Esophagus muscularis mucosa (tissue), 4 donors: ENCODE results near the gene MAGI2. TPM values are rescaled to one million over a fixed set of nuclear protein-coding genes. Genes with fewer than 3 reads are reported as not detected.
"Not testable (repeated sequence)": the region's sequence is repeated elsewhere in the genome, so short reads cannot be mapped to it uniquely, and the experiment has no call there.

Experiments used
- DNase-seq: peaks from one replicate; pipeline ENCODE4 v3.0.0-alpha.2; 2017; ENCODE audit errors: extremely low spot score
- H3K27ac ChIP-seq, 4 donors: fragments of 200-600 bp; sonication (generic); replicated peaks in 1 of 4; 1 replicate in 3 of 4; 2 replicates in 1 of 4; pipeline ENCODE4 v1.5.1; 2016 to 2019; ENCODE audit warnings: mild to moderate bottlenecking in 1 of 4
- H3K27me3 ChIP-seq, 4 donors: fragments of 200-600 bp; sonication (generic); one replicate each; pipeline versions ENCODE4 v1.5.1 to v1.6.0; 2016 to 2019
- H3K36me3 ChIP-seq, 4 donors: fragments of 200-600 bp; sonication (generic); one replicate each; pipeline ENCODE4 v1.5.1; 2016 to 2019
- H3K4me1 ChIP-seq, 4 donors: fragments of 200-600 bp; sonication (generic); one replicate each; pipeline ENCODE4 v1.5.1; 2016 to 2019
- H3K4me3 ChIP-seq, 4 donors: fragments of 200-600 bp; sonication (generic); 1 replicate in 2 of 4; 2 replicates in 2 of 4; pipeline ENCODE4 v1.5.1; 2016 to 2019; ENCODE audit warnings: mild to moderate bottlenecking in 4 of 4, moderate library complexity in 1 of 4
- H3K9me3 ChIP-seq, 4 donors: fragments of 200-600 bp; sonication (generic); 1 replicate in 3 of 4; 2 replicates in 1 of 4; pipeline ENCODE4 v1.5.1; 2016 to 2019
- EP300 ChIP-seq: sonication (generic); formaldehyde crosslinking; IDR thresholded peaks from one replicate; pipeline ENCODE4 v1.6.1; 2017; ENCODE audit warnings: antibody characterized with exemption
- POLR2A ChIP-seq: fragments of 450-650 bp; IDR thresholded peaks from one replicate; pipeline ENCODE4 v1.6.1; 2017; ENCODE audit warnings: antibody characterized with exemption, moderate library complexity, mild to moderate bottlenecking, low read depth
- POLR2AphosphoS5 ChIP-seq, 2 donors: sonication (generic); formaldehyde crosslinking; IDR thresholded peaks; one replicate each; pipeline ENCODE4 v1.6.1; 2017; ENCODE audit warnings: antibody characterized with exemption in 2 of 2
- WGBS: methylation state at CpG from one replicate; pipeline ENCODE4 v1.1.5; 2018; 5-methylcytosine and 5-hydroxymethylcytosine counted together
- intact Hi-C: fragments of 100-400 bp; cut with DNase I; formaldehyde crosslinking; loops from one replicate; pipeline ENCODE4 v1.15.1; 2023
- total RNA-seq, 4 donors: library from RNA; depleted of rRNA; stranded (reverse); fragments of >200 nt; gene quantifications; one replicate each; pipeline versions ENCODE4 v1.1.0 to v1.2.1, GENCODE V29; 2016
- TF ChIP-seq, protein P1 (sequence below), 3 experiments: fragments of 200-600 bp in 2 of 3; fragments of 450-650 bp in 1 of 3; sonication (generic) in 2 of 3; IDR thresholded peaks; one replicate each; pipeline ENCODE4 v1.5.1; 2017 to 2019; ENCODE audit warnings: antibody characterized with exemption in 3 of 3, mild to moderate bottlenecking in 2 of 3, moderate library complexity in 1 of 3

Gene MAGI2
- total RNA-seq, 4 donors from 2014 or later, result 14.4 to 22.3 (median 21.2) TPM

DNA sequence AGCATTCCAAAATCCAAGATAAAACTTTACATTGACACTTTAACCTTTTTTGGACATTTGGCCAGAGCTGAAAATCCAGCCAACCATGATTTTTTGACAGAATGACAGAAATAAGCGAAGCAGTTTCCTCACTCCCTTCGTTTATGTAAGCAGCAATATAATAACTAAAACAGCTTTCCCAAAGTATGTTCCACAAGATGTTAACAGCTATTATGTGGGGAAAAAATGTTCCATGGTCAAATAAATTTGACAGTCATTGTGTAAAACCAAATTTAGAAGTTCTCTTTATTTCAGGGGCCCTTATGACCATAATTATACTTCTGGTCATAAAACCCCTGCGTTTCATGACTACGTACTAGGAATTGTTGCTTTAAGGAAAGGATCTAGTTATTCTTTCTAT lies 416.5 kb downstream of the MAGI2 start:
- 59% methylated on average over 4 of the region's 4 CpGs for WGBS
- H3K36me3 ChIP-seq, result no peaks in the 10 kb centered on the region

DNA sequence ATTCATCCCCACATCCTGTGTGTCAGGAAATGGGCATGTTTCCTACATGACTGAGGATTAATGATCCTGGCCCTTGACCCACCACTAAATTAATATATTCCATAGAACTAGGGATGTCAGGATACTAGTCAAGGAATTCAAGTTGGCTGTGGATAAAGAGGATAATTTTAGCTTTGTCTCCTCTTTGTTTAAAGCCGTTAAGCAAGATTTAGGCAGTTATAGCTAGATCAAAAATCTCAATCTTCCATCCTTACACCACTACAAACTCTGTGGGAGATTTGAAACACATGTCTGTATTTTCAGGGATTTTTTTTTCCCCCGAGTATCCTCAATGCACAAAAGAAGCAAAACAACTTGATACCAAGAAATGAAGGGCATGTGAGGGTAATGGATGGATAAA lies 417.1 kb downstream of the MAGI2 start:
- no peaks in the 10 kb centered on the region for H3K36me3 ChIP-seq
- 41% methylated on average over 2 of the region's 2 CpGs for WGBS
- H3K9me3 ChIP-seq, result no peaks in the 10 kb centered on the region
- intact Hi-C loops, result no loop called here
- DNase-seq, result no peak
- TF ChIP-seq, protein P1, sequence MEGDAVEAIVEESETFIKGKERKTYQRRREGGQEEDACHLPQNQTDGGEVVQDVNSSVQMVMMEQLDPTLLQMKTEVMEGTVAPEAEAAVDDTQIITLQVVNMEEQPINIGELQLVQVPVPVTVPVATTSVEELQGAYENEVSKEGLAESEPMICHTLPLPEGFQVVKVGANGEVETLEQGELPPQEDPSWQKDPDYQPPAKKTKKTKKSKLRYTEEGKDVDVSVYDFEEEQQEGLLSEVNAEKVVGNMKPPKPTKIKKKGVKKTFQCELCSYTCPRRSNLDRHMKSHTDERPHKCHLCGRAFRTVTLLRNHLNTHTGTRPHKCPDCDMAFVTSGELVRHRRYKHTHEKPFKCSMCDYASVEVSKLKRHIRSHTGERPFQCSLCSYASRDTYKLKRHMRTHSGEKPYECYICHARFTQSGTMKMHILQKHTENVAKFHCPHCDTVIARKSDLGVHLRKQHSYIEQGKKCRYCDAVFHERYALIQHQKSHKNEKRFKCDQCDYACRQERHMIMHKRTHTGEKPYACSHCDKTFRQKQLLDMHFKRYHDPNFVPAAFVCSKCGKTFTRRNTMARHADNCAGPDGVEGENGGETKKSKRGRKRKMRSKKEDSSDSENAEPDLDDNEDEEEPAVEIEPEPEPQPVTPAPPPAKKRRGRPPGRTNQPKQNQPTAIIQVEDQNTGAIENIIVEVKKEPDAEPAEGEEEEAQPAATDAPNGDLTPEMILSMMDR (IDR thresholded peaks at IDR 0.05), result no peak
- no peak for TF ChIP-seq POLR2A
- H3K4me3 ChIP-seq, result no peak overlapping the region
- no peaks in the 10 kb centered on the region for H3K27me3 ChIP-seq
- H3K27ac ChIP-seq, result no peak overlapping the region
- peaks cover 0 to 18% (median 12%) of the 10 kb centered on the region in 4 donors for H3K4me1 ChIP-seq

More for the DNA sequence above, 416.5 kb downstream of the MAGI2 start:
- no peak overlapping the region for H3K4me3 ChIP-seq
- no peaks in the 10 kb centered on the region for H3K27me3 ChIP-seq
- DNase-seq, result no peak
- H3K27ac ChIP-seq, result no peak overlapping the region
- no peaks in the 10 kb centered on the region for H3K9me3 ChIP-seq
- intact Hi-C loops, result no loop called here
- TF ChIP-seq, protein P1 (IDR thresholded peaks at IDR 0.05), result no peak
- TF ChIP-seq POLR2AphosphoS5 (IDR thresholded peaks at IDR 0.05) (no peak), EP300 (no peak)
- peaks cover 0 to 18% (median 12%) of the 10 kb centered on the region in 4 donors for H3K4me1 ChIP-seq

DNA sequence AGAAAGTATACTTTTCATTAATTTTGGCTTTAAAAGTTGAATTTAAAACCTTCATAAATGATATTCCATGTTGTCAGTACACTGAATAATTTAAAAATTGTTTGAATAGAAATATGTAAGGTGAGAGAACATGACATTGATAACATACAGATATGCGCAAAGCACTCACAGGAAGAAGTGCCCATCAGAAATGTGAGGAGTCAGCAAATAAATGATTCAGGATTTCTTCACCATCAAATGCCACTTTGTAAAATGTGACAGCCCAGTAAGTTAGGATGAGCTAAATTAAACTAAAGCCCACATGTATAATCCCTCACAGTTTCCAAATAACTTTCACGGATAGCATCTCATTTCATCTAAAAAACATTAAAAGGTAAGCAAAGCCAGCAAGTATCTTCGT lies 417.6 kb downstream of the MAGI2 start:
- peaks cover 0 to 18% (median 12%) of the 10 kb centered on the region in 4 donors for H3K4me1 ChIP-seq
- no peaks in the 10 kb centered on the region for H3K27me3 ChIP-seq
- 73% methylated on average over 3 of the region's 3 CpGs for WGBS
- H3K9me3 ChIP-seq, result no peaks in the 10 kb centered on the region
- DNase-seq, result no peak
- H3K36me3 ChIP-seq, result no peaks in the 10 kb centered on the region
- H3K27ac ChIP-seq, result no peak overlapping the region
- TF ChIP-seq POLR2AphosphoS5 (IDR thresholded peaks at IDR 0.05) (no peak), POLR2A (no peak), EP300 (no peak)
- TF ChIP-seq, protein P1 (IDR thresholded peaks at IDR 0.05), result no peak
- no peak overlapping the region for H3K4me3 ChIP-seq
- intact Hi-C loops, result no loop called here

DNA sequence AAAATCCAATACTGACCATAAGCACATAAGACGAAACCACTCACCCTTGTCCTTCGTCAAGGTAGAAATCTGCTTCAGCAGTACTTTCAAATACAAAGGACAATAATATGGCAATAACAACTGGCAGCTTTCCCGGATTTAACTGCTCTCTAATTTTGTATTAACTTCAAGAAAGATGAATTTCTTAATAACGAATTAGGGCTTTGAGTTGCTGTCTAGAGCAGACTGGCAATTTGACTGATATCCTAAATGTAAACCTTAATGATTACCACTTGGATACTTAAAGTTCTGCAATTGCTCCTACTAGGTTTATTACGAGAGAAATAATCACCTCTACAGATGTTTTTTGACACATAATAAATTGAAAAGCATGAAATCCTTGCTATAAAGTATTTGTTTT lies 418.7 kb downstream of the MAGI2 start:
- WGBS, result 65% methylated on average over 5 of the region's 5 CpGs
- DNase-seq, result no peak
- H3K9me3 ChIP-seq, result no peaks in the 10 kb centered on the region
- H3K27me3 ChIP-seq, result no peaks in the 10 kb centered on the region
- peaks cover 0 to 18% (median 12%) of the 10 kb centered on the region in 4 donors for H3K4me1 ChIP-seq
- H3K36me3 ChIP-seq, result no peaks in the 10 kb centered on the region
- intact Hi-C loops, result no loop called here
- no peak overlapping the region for H3K27ac ChIP-seq
- H3K4me3 ChIP-seq, result no peak overlapping the region
- no peak for TF ChIP-seq EP300
- no peak for TF ChIP-seq POLR2A
- TF ChIP-seq, protein P1 (IDR thresholded peaks at IDR 0.05), result no peak
- no peak for TF ChIP-seq POLR2AphosphoS5 (IDR thresholded peaks at IDR 0.05)

DNA sequence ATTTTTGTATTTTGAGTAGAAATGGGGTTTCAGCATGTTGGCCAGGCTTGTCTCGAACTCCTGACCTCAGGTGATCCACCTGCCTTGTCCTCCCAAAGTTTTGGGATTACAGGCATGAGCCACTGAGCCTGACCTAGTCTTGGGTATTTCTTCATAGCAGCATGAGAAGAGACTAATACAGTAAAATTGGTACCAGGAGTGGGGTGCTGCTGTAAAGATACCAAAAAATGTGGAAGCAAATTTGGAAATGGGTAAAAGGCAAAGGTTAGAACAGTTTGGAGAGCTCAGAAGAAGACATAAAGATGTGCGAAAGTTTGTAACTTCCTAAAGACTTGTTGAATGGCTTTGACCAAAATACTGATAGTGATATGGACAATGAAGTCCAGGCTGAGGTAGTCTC lies 433.8 kb downstream of the MAGI2 start:
- H3K9me3 ChIP-seq, result peaks cover 0 to 17% (median 14%) of the 10 kb centered on the region in 4 donors
- DNase-seq, intact Hi-C loops, H3K27ac ChIP-seq, H3K4me3 ChIP-seq, H3K36me3 ChIP-seq, H3K27me3 ChIP-seq, H3K4me1 ChIP-seq: not testable (repeated sequence)
- 80% methylated on average over 2 of the region's 2 CpGs for WGBS
